Thyroid gland (tissue), 4 donors: ENCODE data around the gene HMCN2.

Experiments used
- POLR2A ChIP-seq, 2 donors: fragments of 450-650 bp; IDR thresholded peaks; one replicate each; pipeline ENCODE4 v1.6.1; 2017; ENCODE audit warnings: antibody characterized with exemption in 2 of 2, mild to moderate bottlenecking in 2 of 2, moderate library complexity in 1 of 2
- TF ChIP-seq, protein P1 (sequence below), 6 experiments: fragments of 200-600 bp in 3 of 6; fragments of 450-650 bp in 3 of 6; sonication (generic) in 3 of 6; IDR thresholded peaks; one replicate each; pipeline ENCODE4 v1.5.1; 2016 to 2019; ENCODE audit warnings: antibody characterized with exemption in 6 of 6, mild to moderate bottlenecking in 2 of 6, inconsistent platforms in 1 of 6, moderate library complexity in 1 of 6

DNA sequence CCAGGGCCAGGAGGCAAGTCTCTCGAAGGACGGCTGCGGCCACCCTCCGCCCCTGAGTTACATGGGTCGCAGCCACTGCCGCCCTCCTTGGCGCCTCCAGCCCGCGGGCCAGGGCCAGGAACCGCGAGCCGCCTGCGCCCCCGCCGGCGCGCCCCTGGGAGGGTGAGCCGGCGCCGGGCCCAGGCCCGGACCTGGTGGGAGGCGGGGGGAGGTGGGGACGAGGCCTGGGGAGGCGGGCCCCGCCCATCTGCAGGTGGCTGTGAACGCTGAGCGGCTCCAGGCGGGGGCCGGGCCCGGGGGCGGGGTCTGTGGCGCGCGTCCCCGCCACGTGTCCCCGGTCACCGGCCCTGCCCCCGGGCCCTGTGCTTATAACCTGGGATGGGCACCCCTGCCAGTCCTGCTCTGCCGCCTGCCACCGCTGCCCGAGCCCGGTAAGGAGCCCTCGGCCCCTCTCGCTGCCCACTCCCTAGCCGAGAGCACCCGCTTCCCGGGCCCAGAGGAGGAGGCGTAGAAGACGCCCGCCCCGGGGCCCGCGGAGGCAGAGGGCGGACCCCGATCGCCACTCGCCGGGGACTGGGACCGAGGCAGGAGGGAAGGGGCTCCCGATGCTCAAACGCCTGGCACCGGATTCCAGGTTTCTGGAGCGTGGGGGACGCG lies 179.1 kb downstream of the HMCN2 start, which contains the start of gene ASS1:
- TF ChIP-seq, protein P1, sequence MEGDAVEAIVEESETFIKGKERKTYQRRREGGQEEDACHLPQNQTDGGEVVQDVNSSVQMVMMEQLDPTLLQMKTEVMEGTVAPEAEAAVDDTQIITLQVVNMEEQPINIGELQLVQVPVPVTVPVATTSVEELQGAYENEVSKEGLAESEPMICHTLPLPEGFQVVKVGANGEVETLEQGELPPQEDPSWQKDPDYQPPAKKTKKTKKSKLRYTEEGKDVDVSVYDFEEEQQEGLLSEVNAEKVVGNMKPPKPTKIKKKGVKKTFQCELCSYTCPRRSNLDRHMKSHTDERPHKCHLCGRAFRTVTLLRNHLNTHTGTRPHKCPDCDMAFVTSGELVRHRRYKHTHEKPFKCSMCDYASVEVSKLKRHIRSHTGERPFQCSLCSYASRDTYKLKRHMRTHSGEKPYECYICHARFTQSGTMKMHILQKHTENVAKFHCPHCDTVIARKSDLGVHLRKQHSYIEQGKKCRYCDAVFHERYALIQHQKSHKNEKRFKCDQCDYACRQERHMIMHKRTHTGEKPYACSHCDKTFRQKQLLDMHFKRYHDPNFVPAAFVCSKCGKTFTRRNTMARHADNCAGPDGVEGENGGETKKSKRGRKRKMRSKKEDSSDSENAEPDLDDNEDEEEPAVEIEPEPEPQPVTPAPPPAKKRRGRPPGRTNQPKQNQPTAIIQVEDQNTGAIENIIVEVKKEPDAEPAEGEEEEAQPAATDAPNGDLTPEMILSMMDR (IDR thresholded peaks at IDR 0.05), result no peak
- TF ChIP-seq POLR2A (IDR thresholded peaks at IDR 0.05), result peak; percentile 72 to 97
